ENCODE results near the gene WDFY1. TPM values are rescaled to one million over a fixed set of nuclear protein-coding genes. Genes with fewer than 3 reads are reported as not detected.

Gene WDFY1
- total and polyA plus RNA-seq, 2 donors (not counting 3 experiments of a cell fraction or from before 2014, with no cell fraction given) = 54.7 to 68.7 TPM

DNA sequence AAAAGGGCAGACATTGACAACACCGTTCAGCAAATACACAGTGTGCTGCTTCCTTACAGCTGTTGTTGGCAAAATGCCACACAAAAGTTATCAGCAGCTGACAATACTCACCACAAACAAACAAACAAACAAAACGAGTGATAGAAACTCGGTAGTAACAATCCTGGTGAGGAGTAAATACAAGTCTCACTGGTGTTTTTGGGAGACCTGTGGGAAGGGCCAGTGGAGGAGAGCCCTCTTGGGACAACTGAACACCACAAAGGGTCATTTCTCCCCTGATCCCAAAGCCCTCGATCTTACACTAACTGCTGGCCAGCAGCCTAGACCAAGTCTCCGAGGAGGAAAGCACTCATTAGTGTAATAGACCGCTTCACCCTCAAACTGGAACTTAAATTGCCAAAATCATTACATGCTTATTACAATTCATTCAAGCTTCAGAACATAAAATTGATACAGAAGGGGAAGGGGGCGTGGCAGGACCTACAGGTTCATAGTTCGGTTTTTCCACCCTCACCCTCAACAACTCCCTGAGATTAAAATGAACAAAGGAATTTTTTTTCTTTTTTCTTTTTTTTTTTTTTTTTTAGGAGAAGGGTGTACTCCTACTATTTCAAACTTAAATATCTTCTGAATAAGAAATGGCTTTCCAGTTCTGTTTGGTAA is 112.8 kb downstream of the WDFY1 start:
- ChIA-PET POLR2A (no interaction called here), CTCF (no interaction called here)
- no peak for DNase-seq (ENCODE audit: low read depth, low spot score)
- H3K9me1 ChIP-seq (replicated peaks; ENCODE audit: control insufficient read depth, extremely low read depth, insufficient read depth, low read length) = no peaks in the 10 kb centered on the region
- no peaks in the 10 kb centered on the region for H3K79me2 ChIP-seq (ENCODE audit: control insufficient read depth, insufficient read depth, low read length)
- peaks cover 4% of the 10 kb centered on the region for H3K4me1 ChIP-seq (ENCODE audit: control insufficient read depth, extremely low read depth, insufficient read depth, low read length)
- no peak for TF ChIP-seq POLR2AphosphoS5 (IDR thresholded peaks at IDR 0.05; ENCODE audit: insufficient read depth, low read depth, low read length)
- no peak for TF ChIP-seq GATA2 (IDR thresholded peaks at IDR 0.05; ENCODE audit: insufficient read depth, insufficient read length, low read depth, low read length)
- no peak for TF ChIP-seq FOS (IDR thresholded peaks at IDR 0.05; ENCODE audit: borderline replicate concordance, insufficient read depth, low read length)
- TF ChIP-seq MYC (IDR thresholded peaks at IDR 0.05; ENCODE audit: low read depth, low read length) = no peak
- TF ChIP-seq EZH2 (IDR thresholded peaks at IDR 0.05; ENCODE audit: borderline replicate concordance, low read depth, low read length, severe bottlenecking) = no peak
- TF ChIP-seq, protein P1, sequence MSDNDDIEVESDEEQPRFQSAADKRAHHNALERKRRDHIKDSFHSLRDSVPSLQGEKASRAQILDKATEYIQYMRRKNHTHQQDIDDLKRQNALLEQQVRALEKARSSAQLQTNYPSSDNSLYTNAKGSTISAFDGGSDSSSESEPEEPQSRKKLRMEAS (IDR thresholded peaks at IDR 0.05; ENCODE audit: insufficient read depth, insufficient read length) = no peak
- TF ChIP-seq POLR2A (IDR thresholded peaks at IDR 0.05; ENCODE audit: low read depth, low read length) = no peak
- TF ChIP-seq JUN (IDR thresholded peaks at IDR 0.05; ENCODE audit: borderline replicate concordance, insufficient read depth, insufficient read length, low read depth) = no peak
- TF ChIP-seq, protein P2, sequence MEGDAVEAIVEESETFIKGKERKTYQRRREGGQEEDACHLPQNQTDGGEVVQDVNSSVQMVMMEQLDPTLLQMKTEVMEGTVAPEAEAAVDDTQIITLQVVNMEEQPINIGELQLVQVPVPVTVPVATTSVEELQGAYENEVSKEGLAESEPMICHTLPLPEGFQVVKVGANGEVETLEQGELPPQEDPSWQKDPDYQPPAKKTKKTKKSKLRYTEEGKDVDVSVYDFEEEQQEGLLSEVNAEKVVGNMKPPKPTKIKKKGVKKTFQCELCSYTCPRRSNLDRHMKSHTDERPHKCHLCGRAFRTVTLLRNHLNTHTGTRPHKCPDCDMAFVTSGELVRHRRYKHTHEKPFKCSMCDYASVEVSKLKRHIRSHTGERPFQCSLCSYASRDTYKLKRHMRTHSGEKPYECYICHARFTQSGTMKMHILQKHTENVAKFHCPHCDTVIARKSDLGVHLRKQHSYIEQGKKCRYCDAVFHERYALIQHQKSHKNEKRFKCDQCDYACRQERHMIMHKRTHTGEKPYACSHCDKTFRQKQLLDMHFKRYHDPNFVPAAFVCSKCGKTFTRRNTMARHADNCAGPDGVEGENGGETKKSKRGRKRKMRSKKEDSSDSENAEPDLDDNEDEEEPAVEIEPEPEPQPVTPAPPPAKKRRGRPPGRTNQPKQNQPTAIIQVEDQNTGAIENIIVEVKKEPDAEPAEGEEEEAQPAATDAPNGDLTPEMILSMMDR (IDR thresholded peaks at IDR 0.05; ENCODE audit: extremely low read depth in 1 of 2, insufficient read depth in 1 of 2, low read depth in 1 of 2, low read length in 2 of 2) = no peak
- H3K9me3 ChIP-seq (replicated peaks; ENCODE audit: control insufficient read depth, insufficient read depth, low read length) = no peaks in the 10 kb centered on the region
- no peak overlapping the region for H3K4me3 ChIP-seq (replicated peaks in 1 of 3; ENCODE audit: insufficient read depth in 1 of 3, low read depth in 1 of 3, low read length in 3 of 3)
- no peaks in the 10 kb centered on the region for H3K36me3 ChIP-seq (ENCODE audit: control insufficient read depth in 2 of 2, extremely low read depth in 1 of 2, insufficient read depth in 2 of 2, low read length in 2 of 2)
- H3K9ac ChIP-seq (replicated peaks; ENCODE audit: extremely low read depth, insufficient read depth, low read length) = no peak overlapping the region
- intact Hi-C loops (cut with micrococcal nuclease) = no loop called here
- H4K20me1 ChIP-seq (replicated peaks; ENCODE audit: control insufficient read depth, extremely low read depth, insufficient read depth, low read length) = no peaks in the 10 kb centered on the region
- FAIRE-seq = no peak
- no TSS peak for BruUV-seq (replicated peaks)
- H3K27me3 ChIP-seq (ENCODE audit: control insufficient read depth in 2 of 2, insufficient read depth in 2 of 2, low read length in 2 of 2) = no peaks in the 10 kb centered on the region
- H3K27ac ChIP-seq (ENCODE audit: insufficient read depth, low read depth, low read length) = no peak overlapping the region
- dilution Hi-C loops (cut with MboI; ENCODE audit: extremely low pct_ligation_motif_present, low sequenced_read_pairs) = no loop called here
- H2AFZ ChIP-seq (ENCODE audit: low read depth, low read length) = no peak overlapping the region
- H3K4me2 ChIP-seq (ENCODE audit: insufficient read depth, low read length) = no peak overlapping the region

All from endothelial cell of umbilical vein (primary cell).